Calu3 (cell line): Measurements from ENCODE around the gene SELENOS. TPM values are rescaled to one million over a fixed set of nuclear protein-coding genes. Genes with fewer than 3 reads are reported as not detected.

ENCODE experiments used
- BruUV-seq: library from RNA; stranded (reverse); fragments of 400-500 nt; replicated peaks from 2 replicates; lab custom pipeline; 2021; lab: Mats Ljungman, UMichigan
- CTCF ChIA-PET: fragments of 300-600 bp; sonication (Branson Sonifier 250); formaldehyde crosslinking; loops from one replicate; lab custom pipeline; 2022; ENCODE audit warnings: antibody characterized with exemption; lab: Charles Lee
- DNase-seq: peaks from one replicate; pipeline ENCODE4 v3.0.0; 2022
- H3K27ac Mint-ChIP-seq: one replicate; pipeline ENCODE4 v1.8.0; 2022; ENCODE audit warnings: mixed read lengths; ENCODE audit not compliant: unreplicated experiment
- H3K27me3 Mint-ChIP-seq: one replicate; pipeline ENCODE4 v1.8.0; 2022; ENCODE audit warnings: mixed read lengths; ENCODE audit not compliant: unreplicated experiment
- H3K36me3 Mint-ChIP-seq: one replicate; pipeline ENCODE4 v1.8.0; 2022; ENCODE audit warnings: mild to moderate bottlenecking, moderate library complexity, mixed read lengths; ENCODE audit not compliant: insufficient read depth, unreplicated experiment
- H3K4me1 Mint-ChIP-seq: one replicate; pipeline ENCODE4 v1.8.0; 2022; ENCODE audit warnings: mild to moderate bottlenecking, low read depth, mixed read lengths; ENCODE audit not compliant: unreplicated experiment
- H3K4me3 Mint-ChIP-seq: one replicate; pipeline ENCODE4 v1.8.0; 2022; ENCODE audit warnings: mild to moderate bottlenecking, low read depth, moderate library complexity, mixed read lengths; ENCODE audit not compliant: unreplicated experiment
- H3K9me3 Mint-ChIP-seq: one replicate; pipeline ENCODE4 v1.8.0; 2022; ENCODE audit warnings: low read depth, mixed read lengths; ENCODE audit not compliant: unreplicated experiment
- CTCF ChIP-seq: fragments of 200-600 bp; IDR thresholded peaks from one replicate; pipeline ENCODE4 v1.8.0; 2022; ENCODE audit warnings: antibody characterized with exemption; ENCODE audit not compliant: unreplicated experiment
- intact Hi-C: fragments of 100-400 bp; cut with micrococcal nuclease; formaldehyde crosslinking; loops from one replicate; pipeline ENCODE4 v1.10.0; 2022; ENCODE audit not compliant: unreplicated experiment
- total RNA-seq: library from RNA; stranded (reverse); gene quantifications from 2 replicates; pipeline ENCODE4 v1.2.3, GENCODE V29; 2022

The SELENOS gene
- total RNA-seq, 1 experiment from 2014 or later = 85.0 TPM

DNA sequence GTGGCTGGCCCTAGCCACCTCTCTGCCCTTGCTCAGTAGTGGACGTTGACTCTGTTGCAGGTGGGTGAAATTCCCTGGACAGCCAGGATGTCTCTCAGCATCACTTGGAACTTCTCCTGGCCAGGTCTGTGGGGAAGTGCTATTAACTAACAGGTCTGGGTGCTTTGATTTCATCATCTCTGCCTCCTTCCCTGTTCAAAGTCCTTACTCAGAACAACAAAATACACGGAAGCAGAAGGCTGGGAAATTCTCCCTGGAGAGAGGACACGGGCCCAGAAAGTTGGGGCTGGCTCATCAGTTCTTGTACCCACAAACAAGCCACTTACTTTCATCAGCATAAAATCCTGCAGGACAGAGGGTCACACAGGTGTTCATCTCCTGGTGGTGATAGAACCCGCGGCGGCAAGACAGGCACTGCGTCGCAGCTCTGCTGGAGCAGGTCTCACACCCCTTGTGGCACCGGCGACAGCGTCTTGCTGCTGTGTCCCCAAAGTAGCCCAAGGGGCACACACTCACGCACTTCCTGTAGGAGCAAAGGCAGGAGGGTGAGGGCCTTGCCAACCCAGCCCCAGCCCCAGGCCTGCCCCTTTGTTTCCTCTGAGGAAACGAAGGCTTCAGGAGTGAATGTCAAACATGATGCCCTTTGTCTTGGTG is 47.4 kb upstream of the SELENOS start:
- H3K27ac Mint-ChIP-seq = peak overlapping the region; percentile 2
- TF ChIP-seq CTCF = no peak
- no TSS peak for BruUV-seq
- CTCF ChIA-PET = no interaction called here
- H3K4me3 Mint-ChIP-seq = no peak overlapping the region
- no peaks in the 10 kb centered on the region for H3K36me3 Mint-ChIP-seq
- DNase-seq = peak; percentile 54
- H3K4me1 Mint-ChIP-seq = peaks cover 16% of the 10 kb centered on the region
- H3K9me3 Mint-ChIP-seq = no peaks in the 10 kb centered on the region
- intact Hi-C loops = no loop called here
- peaks cover 35% of the 10 kb centered on the region for H3K27me3 Mint-ChIP-seq

DNA sequence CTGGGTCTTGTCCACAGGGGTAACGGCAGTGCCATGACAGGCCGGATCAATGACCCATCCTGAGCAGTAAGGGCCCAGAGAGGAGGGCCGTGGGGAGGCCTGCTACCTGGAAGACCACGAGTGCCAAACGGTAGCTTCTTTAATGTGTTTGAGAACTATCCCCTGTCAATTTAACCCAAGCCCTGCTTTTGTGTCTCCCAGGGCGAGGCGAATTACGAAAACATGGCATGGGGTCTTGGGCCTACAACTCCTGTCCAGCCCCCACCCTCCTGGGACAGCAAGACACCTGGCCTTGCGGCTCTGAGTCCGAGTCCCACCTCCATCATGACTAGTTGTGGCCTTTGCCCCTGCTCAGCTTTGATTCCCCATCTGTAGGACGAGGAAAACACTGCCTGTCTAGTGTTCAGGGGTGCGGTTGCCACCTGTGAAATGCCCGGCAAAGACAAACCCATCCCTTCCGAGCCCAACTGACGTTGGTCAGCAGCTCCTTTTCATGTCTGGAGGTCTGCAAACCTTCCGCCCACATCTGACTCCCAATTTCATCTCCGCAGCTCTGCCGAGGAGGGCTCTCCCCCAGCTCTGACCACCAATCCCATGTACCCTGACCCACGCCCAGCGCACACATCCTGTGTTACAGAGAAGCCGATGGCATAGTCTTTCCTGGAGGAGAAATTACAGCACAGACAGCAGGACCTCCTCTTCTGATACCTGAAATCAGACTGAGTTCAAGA is 46.7 kb upstream of the SELENOS start:
- no TSS peak for BruUV-seq
- Mint-ChIP-seq H3K27me3 (peaks cover 39% of the 10 kb centered on the region), H3K4me1 (peaks cover 16% of the 10 kb centered on the region), H3K4me3 (no peak overlapping the region), H3K36me3 (no peaks in the 10 kb centered on the region), H3K27ac (peak overlapping the region; percentile 2), H3K9me3 (no peaks in the 10 kb centered on the region)
- DNase-seq = no peak
- intact Hi-C loops = no loop called here
- CTCF ChIA-PET = no interaction called here
- TF ChIP-seq CTCF = no peak

- H3K4me1 Mint-ChIP-seq = peaks cover 16% of the 10 kb centered on the region
- no peak for DNase-seq
- intact Hi-C loops = no loop called here
- no peak for TF ChIP-seq CTCF
- CTCF ChIA-PET = no interaction called here
- no peaks in the 10 kb centered on the region for H3K36me3 Mint-ChIP-seq
- H3K27me3 Mint-ChIP-seq = peaks cover 43% of the 10 kb centered on the region
- no peak overlapping the region for H3K27ac Mint-ChIP-seq
- H3K4me3 Mint-ChIP-seq = no peak overlapping the region
- H3K9me3 Mint-ChIP-seq = no peaks in the 10 kb centered on the region
- BruUV-seq = no TSS peak
Observed at GRCh38 chr15:101322854-101323477, 45.7 kb upstream of the SELENOS start.

GRCh38 chr15:101322016-101322695 is 44.9 kb upstream of the SELENOS start:
- intact Hi-C loops = no loop called here
- DNase-seq = no peak
- BruUV-seq = no TSS peak
- H3K4me3 Mint-ChIP-seq = no peak overlapping the region
- no peak overlapping the region for H3K27ac Mint-ChIP-seq
- peaks cover 44% of the 10 kb centered on the region for H3K27me3 Mint-ChIP-seq
- no peaks in the 10 kb centered on the region for H3K9me3 Mint-ChIP-seq
- peaks cover 16% of the 10 kb centered on the region for H3K4me1 Mint-ChIP-seq
- CTCF ChIA-PET = no interaction called here
- H3K36me3 Mint-ChIP-seq = no peaks in the 10 kb centered on the region
- TF ChIP-seq CTCF = no peak
